ENCODE measurements around the gene RFPL1.

DNA sequence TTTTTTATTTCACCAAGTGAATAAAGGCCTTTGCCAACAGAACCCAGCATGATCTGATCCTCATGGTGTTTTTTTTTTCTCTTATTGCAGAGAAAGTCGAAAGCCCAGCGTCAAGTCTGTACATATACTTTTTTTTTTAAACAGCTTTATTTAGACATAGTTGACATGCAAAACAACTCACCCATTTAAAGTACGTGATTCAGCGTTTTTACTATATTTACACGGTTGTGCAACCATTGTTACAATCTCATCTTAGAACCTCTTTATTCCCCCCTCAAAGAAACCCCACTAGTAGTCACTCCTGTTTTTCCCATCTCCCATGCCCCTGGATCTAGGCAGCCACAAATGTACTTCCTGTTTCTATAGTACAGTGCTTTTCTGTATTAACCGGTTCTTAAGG, 29.4 kb upstream of the RFPL1 start:
- no peak for TF ChIP-seq POLR2A (IDR thresholded peaks at IDR 0.05)
- no peak for TF ChIP-seq POLR2AphosphoS5 (IDR thresholded peaks at IDR 0.05)
